Measurements from ENCODE around the gene XRCC3.

DNA sequence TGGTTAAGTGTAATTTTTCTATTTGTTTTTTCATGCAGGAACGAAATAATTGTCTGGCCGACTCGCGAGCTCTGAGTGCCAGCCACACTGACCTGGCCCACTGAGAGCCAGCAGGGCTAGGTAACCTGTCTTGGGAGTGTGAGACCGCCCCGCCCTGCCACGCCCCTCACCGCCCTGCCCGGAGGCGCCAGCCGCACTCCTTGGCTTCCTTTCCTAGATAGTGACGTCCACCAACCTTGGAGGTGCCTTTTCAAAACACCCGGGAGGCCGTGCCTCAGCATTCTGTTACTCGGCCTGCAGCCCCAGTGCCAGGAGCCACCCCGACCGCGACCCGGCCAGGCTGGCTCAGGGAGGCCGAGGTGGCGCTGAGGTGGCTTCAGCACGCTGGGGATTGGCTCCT, 21.7 kb downstream of the XRCC3 start:
- TF ChIP-seq POLR2A (IDR thresholded peaks at IDR 0.05) (no peak), EP300 (IDR thresholded peaks at IDR 0.05) (no peak), POLR2AphosphoS5 (IDR thresholded peaks at IDR 0.05) (no peak)
- TF ChIP-seq, protein P1, sequence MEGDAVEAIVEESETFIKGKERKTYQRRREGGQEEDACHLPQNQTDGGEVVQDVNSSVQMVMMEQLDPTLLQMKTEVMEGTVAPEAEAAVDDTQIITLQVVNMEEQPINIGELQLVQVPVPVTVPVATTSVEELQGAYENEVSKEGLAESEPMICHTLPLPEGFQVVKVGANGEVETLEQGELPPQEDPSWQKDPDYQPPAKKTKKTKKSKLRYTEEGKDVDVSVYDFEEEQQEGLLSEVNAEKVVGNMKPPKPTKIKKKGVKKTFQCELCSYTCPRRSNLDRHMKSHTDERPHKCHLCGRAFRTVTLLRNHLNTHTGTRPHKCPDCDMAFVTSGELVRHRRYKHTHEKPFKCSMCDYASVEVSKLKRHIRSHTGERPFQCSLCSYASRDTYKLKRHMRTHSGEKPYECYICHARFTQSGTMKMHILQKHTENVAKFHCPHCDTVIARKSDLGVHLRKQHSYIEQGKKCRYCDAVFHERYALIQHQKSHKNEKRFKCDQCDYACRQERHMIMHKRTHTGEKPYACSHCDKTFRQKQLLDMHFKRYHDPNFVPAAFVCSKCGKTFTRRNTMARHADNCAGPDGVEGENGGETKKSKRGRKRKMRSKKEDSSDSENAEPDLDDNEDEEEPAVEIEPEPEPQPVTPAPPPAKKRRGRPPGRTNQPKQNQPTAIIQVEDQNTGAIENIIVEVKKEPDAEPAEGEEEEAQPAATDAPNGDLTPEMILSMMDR (IDR thresholded peaks at IDR 0.05): no peak

Measured in sigmoid colon (tissue), 4 donors.